ENCODE data around the gene LSR. TPM values are rescaled to one million over a fixed set of nuclear protein-coding genes. Genes with fewer than 3 reads are reported as not detected.
A peak's percentile ranks its signal among the peaks of the same experiment; 100 is the strongest.

Gene LSR
- polyA plus RNA-seq, 3 donors = 0.08 to 0.17 TPM; not detected in 1

DNA sequence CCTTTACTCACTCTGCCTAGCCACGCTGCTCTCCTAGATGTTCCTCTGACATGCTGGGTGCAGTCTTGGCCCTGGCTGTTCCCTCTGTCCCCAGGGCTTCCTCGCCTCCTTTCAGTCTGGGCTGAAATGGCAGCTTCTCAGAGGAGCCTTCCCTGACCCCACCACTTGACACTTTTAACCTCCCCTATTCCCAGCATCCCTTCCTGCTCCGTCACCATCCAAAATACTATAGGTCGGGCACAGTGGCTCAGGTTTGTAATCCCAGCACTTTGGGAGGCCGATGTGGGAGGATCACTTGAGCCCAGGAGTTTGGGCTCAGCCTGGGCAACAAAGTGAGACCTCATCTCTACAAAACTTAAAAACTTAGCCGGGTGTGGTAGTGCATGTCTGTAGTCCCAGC is 22.9 kb upstream of the LSR start:
- peaks cover 13 to 19% of the 10 kb centered on the region in 2 donors for H3K4me1 ChIP-seq (ENCODE audit: control insufficient read depth in 1 of 2, insufficient read depth in 2 of 2, low read length in 2 of 2)
- H3K4me3 Mint-ChIP-seq = peak overlapping the region in 1 of 2 donors; percentile 49

DNA sequence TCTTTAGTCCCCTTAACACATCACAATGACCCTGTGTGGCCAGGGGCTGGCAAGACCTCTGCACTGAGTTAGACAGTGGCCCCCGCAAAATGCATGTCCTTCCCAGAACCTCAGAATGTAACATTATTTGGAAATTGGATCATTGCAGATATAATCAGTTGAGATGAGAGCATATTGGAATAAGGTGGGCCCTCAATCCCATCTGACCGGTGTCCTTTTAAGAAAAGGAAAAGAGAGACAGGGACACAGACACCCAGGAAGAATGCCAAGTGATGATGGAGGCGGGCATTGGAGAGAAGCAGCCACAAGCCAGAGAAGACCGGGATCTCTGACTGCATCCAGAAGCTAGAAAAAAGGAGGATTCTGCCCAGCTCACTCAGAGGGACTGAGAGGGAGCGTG is 22.1 kb upstream of the LSR start:
- Histone ChIP-seq H3K4me1 (ENCODE audit: control insufficient read depth in 1 of 2, insufficient read depth in 2 of 2, low read length in 2 of 2) (peaks cover 13 to 19% of the 10 kb centered on the region in 2 donors), H3K27ac (ENCODE audit: low read depth in 1 of 2, low read length in 2 of 2) (no peak overlapping the region), H3K27me3 (ENCODE audit: control insufficient read depth in 2 of 2, insufficient read depth in 2 of 2, low read length in 2 of 2) (no peaks in the 10 kb centered on the region), H3K36me3 (replicated peaks in 1 of 2; ENCODE audit: control insufficient read depth in 1 of 2, insufficient read depth in 2 of 2, low read length in 2 of 2) (no peaks in the 10 kb centered on the region), H2AFZ (ENCODE audit: insufficient read depth, low read depth, low read length, poor library complexity, severe bottlenecking) (no peak overlapping the region), H4K20me1 (ENCODE audit: insufficient read depth, low read length) (no peaks in the 10 kb centered on the region), H3K9me3 (replicated peaks in 1 of 2; ENCODE audit: control insufficient read depth in 1 of 2, insufficient read depth in 1 of 2, low read length in 2 of 2) (no peaks in the 10 kb centered on the region), H3K9ac (ENCODE audit: insufficient read depth, low read length, poor library complexity, severe bottlenecking) (no peak overlapping the region), H3K79me2 (ENCODE audit: insufficient read depth, low read length) (no peaks in the 10 kb centered on the region), H3K4me3 (replicated peaks in 1 of 3; ENCODE audit: low read depth in 2 of 3, low read length in 3 of 3) (no peak overlapping the region), H3K4me2 (replicated peaks; ENCODE audit: extremely low read depth, low read length, poor library complexity, severe bottlenecking) (no peak overlapping the region)
- WGBS (ENCODE audit: insufficient coverage) = 100% methylated on average over 4 of the region's 5 CpGs
- TF ChIP-seq, protein P1, sequence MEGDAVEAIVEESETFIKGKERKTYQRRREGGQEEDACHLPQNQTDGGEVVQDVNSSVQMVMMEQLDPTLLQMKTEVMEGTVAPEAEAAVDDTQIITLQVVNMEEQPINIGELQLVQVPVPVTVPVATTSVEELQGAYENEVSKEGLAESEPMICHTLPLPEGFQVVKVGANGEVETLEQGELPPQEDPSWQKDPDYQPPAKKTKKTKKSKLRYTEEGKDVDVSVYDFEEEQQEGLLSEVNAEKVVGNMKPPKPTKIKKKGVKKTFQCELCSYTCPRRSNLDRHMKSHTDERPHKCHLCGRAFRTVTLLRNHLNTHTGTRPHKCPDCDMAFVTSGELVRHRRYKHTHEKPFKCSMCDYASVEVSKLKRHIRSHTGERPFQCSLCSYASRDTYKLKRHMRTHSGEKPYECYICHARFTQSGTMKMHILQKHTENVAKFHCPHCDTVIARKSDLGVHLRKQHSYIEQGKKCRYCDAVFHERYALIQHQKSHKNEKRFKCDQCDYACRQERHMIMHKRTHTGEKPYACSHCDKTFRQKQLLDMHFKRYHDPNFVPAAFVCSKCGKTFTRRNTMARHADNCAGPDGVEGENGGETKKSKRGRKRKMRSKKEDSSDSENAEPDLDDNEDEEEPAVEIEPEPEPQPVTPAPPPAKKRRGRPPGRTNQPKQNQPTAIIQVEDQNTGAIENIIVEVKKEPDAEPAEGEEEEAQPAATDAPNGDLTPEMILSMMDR (IDR thresholded peaks at IDR 0.05) = no peak
- Mint-ChIP-seq H3K27me3 (ENCODE audit: low read depth in 3 of 3) (peaks cover 3 to 9% (median 8%) of the 10 kb centered on the region in 3 donors), H3K4me1 (peaks cover 22% of the 10 kb centered on the region), H3K27ac (peak overlapping the region in 1 of 7 donors; percentile 64), H3K4me3 (no peak overlapping the region), H3K36me3 (no peaks in the 10 kb centered on the region), H3K9me3 (peaks cover 0 to 2% (median 0%) of the 10 kb centered on the region in 7 donors)
- DNase-seq = no peak
- intact Hi-C loops (cut with micrococcal nuclease) = no loop called here

More for the DNA sequence above, 22.9 kb upstream of the LSR start:
- no peak overlapping the region for H3K27ac ChIP-seq (ENCODE audit: low read depth in 1 of 2, low read length in 2 of 2)
- Mint-ChIP-seq H3K4me1 (peaks cover 22% of the 10 kb centered on the region), H3K9me3 (peaks cover 0 to 3% (median 0%) of the 10 kb centered on the region in 7 donors), H3K36me3 (no peaks in the 10 kb centered on the region), H3K27ac (no peak overlapping the region), H3K27me3 (ENCODE audit: low read depth in 3 of 3) (peaks cover 3 to 9% (median 8%) of the 10 kb centered on the region in 3 donors)
- 95% methylated on average over 5 of the region's 6 CpGs for WGBS (ENCODE audit: insufficient coverage)
- H3K9me3 ChIP-seq (replicated peaks in 1 of 2; ENCODE audit: control insufficient read depth in 1 of 2, insufficient read depth in 1 of 2, low read length in 2 of 2) = no peaks in the 10 kb centered on the region
- intact Hi-C loops (cut with micrococcal nuclease) = no loop called here
- no peaks in the 10 kb centered on the region for H4K20me1 ChIP-seq (ENCODE audit: insufficient read depth, low read length)
- H3K79me2 ChIP-seq (ENCODE audit: insufficient read depth, low read length) = no peaks in the 10 kb centered on the region
- H3K4me3 ChIP-seq (replicated peaks in 1 of 3; ENCODE audit: low read depth in 2 of 3, low read length in 3 of 3) = no peak overlapping the region
- no peaks in the 10 kb centered on the region for H3K27me3 ChIP-seq (ENCODE audit: control insufficient read depth in 2 of 2, insufficient read depth in 2 of 2, low read length in 2 of 2)
- TF ChIP-seq, protein P1 (IDR thresholded peaks at IDR 0.05) = no peak
- H3K9ac ChIP-seq (ENCODE audit: insufficient read depth, low read length, poor library complexity, severe bottlenecking) = no peak overlapping the region
- no peaks in the 10 kb centered on the region for H3K36me3 ChIP-seq (replicated peaks in 1 of 2; ENCODE audit: control insufficient read depth in 1 of 2, insufficient read depth in 2 of 2, low read length in 2 of 2)
- no peak overlapping the region for H3K4me2 ChIP-seq (replicated peaks; ENCODE audit: extremely low read depth, low read length, poor library complexity, severe bottlenecking)
- no peak for DNase-seq
- H2AFZ ChIP-seq (ENCODE audit: insufficient read depth, low read depth, low read length, poor library complexity, severe bottlenecking) = no peak overlapping the region

All from CD14-positive monocyte (primary cell).